ENCODE results near the gene EHD1.

EHD1 gene

DNA sequence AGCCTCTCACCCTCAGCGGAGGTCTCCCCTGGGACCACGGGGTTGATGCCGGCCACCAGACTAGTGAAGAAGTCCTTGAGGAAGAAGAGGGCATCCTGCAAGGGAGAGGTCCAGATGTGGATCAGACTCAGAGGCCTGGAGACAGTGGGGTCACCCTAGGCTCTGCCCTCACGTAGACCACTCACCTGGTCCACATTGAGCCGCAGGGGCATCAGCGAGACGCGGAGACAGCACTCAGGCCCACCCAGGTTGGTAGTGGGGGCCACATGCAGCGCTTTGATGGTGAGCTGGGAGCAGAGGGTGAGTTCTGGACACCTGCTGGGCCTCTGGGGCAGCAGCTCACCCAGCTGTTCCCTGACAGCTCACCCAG, 19.6 kb upstream of the EHD1 start:
- H3K27ac ChIP-seq (ENCODE audit: low read depth, low read length), result no peak overlapping the region
- peaks cover 9% of the 10 kb centered on the region for H3K4me1 ChIP-seq (ENCODE audit: control insufficient read depth, low read length)
- H3F3A ChIP-seq (ENCODE audit: control insufficient read depth, insufficient read depth), result no peaks in the 10 kb centered on the region
- no peaks in the 10 kb centered on the region for H3K27me3 ChIP-seq (ENCODE audit: control insufficient read depth, low read length)
- H3K4me3 ChIP-seq (ENCODE audit: low read length), result no peak overlapping the region
- H4K20me1 ChIP-seq (ENCODE audit: control insufficient read depth, insufficient read depth, low read depth, low read length), result no peaks in the 10 kb centered on the region
- H3K9me3 ChIP-seq (ENCODE audit: control insufficient read depth, insufficient read depth, low read length), result no peaks in the 10 kb centered on the region
- H3K36me3 ChIP-seq (ENCODE audit: control insufficient read depth, low read length), result peaks cover 18% of the 10 kb centered on the region; the same call in 1 of the 2 replicates
- H3K79me2 ChIP-seq (ENCODE audit: control insufficient read depth, low read length), result no peaks in the 10 kb centered on the region
- H3K9me2 ChIP-seq (replicated peaks; ENCODE audit: control insufficient read depth, low read length), result no peaks in the 10 kb centered on the region
- no peak overlapping the region for H3K4me2 ChIP-seq (ENCODE audit: low read length)
- TF ChIP-seq, protein P1, sequence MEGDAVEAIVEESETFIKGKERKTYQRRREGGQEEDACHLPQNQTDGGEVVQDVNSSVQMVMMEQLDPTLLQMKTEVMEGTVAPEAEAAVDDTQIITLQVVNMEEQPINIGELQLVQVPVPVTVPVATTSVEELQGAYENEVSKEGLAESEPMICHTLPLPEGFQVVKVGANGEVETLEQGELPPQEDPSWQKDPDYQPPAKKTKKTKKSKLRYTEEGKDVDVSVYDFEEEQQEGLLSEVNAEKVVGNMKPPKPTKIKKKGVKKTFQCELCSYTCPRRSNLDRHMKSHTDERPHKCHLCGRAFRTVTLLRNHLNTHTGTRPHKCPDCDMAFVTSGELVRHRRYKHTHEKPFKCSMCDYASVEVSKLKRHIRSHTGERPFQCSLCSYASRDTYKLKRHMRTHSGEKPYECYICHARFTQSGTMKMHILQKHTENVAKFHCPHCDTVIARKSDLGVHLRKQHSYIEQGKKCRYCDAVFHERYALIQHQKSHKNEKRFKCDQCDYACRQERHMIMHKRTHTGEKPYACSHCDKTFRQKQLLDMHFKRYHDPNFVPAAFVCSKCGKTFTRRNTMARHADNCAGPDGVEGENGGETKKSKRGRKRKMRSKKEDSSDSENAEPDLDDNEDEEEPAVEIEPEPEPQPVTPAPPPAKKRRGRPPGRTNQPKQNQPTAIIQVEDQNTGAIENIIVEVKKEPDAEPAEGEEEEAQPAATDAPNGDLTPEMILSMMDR (IDR thresholded peaks at IDR 0.05; ENCODE audit: low read depth, low read length, poor library complexity, severe bottlenecking), result no peak
- no peak for TF ChIP-seq EZH2phosphoT487 (IDR thresholded peaks at IDR 0.05; ENCODE audit: borderline replicate concordance, low read length)

DNA sequence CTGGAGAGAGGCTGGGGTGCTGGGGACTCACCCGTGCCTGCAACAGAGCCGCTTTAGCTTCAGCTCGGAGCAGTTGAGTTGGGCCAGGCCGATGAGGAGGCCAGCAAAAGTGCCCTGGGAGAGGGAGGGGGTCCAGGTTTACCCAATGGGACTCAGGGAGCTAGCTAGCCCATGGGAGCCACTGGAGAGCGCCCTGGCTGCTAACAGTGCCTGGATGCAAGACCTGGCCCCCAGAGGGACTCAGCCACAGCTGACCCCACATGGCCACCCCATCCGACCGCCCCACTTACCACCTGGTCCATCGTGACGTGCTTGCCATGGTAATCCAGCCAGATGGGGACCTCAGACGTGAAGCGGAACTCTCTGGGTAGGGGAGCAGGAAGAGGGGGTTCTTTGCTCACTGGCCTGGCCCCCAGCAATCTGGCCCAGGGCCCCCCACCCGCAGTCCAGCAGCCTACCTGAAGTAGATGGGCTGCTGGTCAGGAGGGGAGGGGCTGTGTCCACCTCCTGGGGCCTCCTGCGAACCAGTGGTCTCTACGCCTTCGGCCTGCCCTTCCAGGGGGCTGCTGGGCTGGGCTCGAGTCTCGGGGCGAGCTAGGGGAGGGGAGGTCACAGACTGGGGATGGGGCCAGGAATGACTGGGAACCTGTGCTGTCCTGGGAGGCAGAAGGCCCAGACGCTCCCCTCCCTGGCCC, 19.1 kb upstream of the EHD1 start:
- no peaks in the 10 kb centered on the region for H3K9me2 ChIP-seq (replicated peaks; ENCODE audit: control insufficient read depth, low read length)
- H3K27me3 ChIP-seq (ENCODE audit: control insufficient read depth, low read length), result no peaks in the 10 kb centered on the region
- H3K4me3 ChIP-seq (ENCODE audit: low read length), result no peak overlapping the region
- H3K79me2 ChIP-seq (ENCODE audit: control insufficient read depth, low read length), result no peaks in the 10 kb centered on the region
- H3K4me2 ChIP-seq (ENCODE audit: low read length), result no peak overlapping the region
- TF ChIP-seq EZH2phosphoT487 (IDR thresholded peaks at IDR 0.05; ENCODE audit: borderline replicate concordance, low read length), result no peak
- TF ChIP-seq, protein P1 (IDR thresholded peaks at IDR 0.05; ENCODE audit: low read depth, low read length, poor library complexity, severe bottlenecking), result no peak
- H3K4me1 ChIP-seq (ENCODE audit: control insufficient read depth, low read length), result peaks cover 13% of the 10 kb centered on the region
- H3K9me3 ChIP-seq (ENCODE audit: control insufficient read depth, insufficient read depth, low read length), result no peaks in the 10 kb centered on the region
- no peaks in the 10 kb centered on the region for H4K20me1 ChIP-seq (ENCODE audit: control insufficient read depth, insufficient read depth, low read depth, low read length)
- no peaks in the 10 kb centered on the region for H3F3A ChIP-seq (ENCODE audit: control insufficient read depth, insufficient read depth)
- H3K36me3 ChIP-seq (ENCODE audit: control insufficient read depth, low read length), result peaks cover 15% of the 10 kb centered on the region; the same call in 1 of the 2 replicates
- H3K27ac ChIP-seq (ENCODE audit: low read depth, low read length), result no peak overlapping the region

DNA sequence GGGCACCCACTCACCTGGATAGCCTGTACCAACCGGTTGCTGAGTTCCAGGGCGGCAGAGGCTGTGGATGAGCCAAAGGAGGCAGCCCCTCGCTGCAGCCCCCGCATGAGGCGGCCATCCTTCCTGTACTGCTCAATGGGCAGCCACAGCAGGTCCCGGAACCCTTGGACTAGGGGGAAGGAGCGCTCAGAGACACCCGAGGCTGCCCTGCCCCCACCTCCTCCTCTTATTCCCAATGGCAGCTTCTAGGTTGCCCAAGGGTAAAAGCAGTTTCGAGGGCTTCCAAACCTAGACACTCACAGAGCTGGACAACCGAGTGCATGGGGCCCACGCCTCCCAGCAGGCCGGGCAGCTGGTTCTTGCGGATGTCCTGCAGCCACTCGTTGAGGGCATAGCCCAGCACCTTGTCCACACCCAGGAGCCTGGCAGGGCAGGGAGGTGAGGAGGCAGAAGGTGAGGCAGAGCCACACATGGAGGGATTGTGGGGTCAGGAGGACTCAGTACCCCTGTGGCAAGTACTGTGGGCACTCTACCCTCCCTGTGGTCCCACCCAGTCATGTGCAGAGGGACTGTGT, 18.1 kb upstream of the EHD1 start:
- TF ChIP-seq, protein P1 (IDR thresholded peaks at IDR 0.05; ENCODE audit: low read depth, low read length, poor library complexity, severe bottlenecking), result no peak
- no peak for TF ChIP-seq EZH2phosphoT487 (IDR thresholded peaks at IDR 0.05; ENCODE audit: borderline replicate concordance, low read length)
- Histone ChIP-seq H3K36me3 (ENCODE audit: control insufficient read depth, low read length) (peaks cover 8% of the 10 kb centered on the region; the same call in 1 of the 2 replicates), H3K4me2 (ENCODE audit: low read length) (no peak overlapping the region), H3K9me2 (replicated peaks; ENCODE audit: control insufficient read depth, low read length) (no peaks in the 10 kb centered on the region), H3K9me3 (ENCODE audit: control insufficient read depth, insufficient read depth, low read length) (no peaks in the 10 kb centered on the region), H3K27ac (ENCODE audit: low read depth, low read length) (no peak overlapping the region), H3F3A (ENCODE audit: control insufficient read depth, insufficient read depth) (no peaks in the 10 kb centered on the region), H3K4me3 (ENCODE audit: low read length) (no peak overlapping the region), H4K20me1 (ENCODE audit: control insufficient read depth, insufficient read depth, low read depth, low read length) (no peaks in the 10 kb centered on the region), H3K4me1 (ENCODE audit: control insufficient read depth, low read length) (peaks cover 14% of the 10 kb centered on the region), H3K27me3 (ENCODE audit: control insufficient read depth, low read length) (no peaks in the 10 kb centered on the region), H3K79me2 (ENCODE audit: control insufficient read depth, low read length) (no peaks in the 10 kb centered on the region)
